Gastrocnemius medialis (tissue), 4 donors: ENCODE data around the gene ALK. TPM values are rescaled to one million over a fixed set of nuclear protein-coding genes. Genes with fewer than 3 reads are reported as not detected.

ENCODE experiments used
- ATAC-seq, 2 donors: fragments of 150-250 bp; one replicate each; pipeline ENCODE4 v1.9.1; 2016
- DNase-seq, 2 donors: peaks; one replicate each; pipeline ENCODE4 v3.0.0-alpha.2; 2019
- H3K27ac ChIP-seq, 4 donors: fragments of 200-600 bp; sonication (generic); 1 replicate in 1 of 4; 2 replicates in 3 of 4; pipeline ENCODE4 v1.5.1; 2016 to 2018; ENCODE audit warnings: mild to moderate bottlenecking in 2 of 4, moderate library complexity in 1 of 4
- H3K27me3 ChIP-seq, 3 donors: fragments of 200-600 bp; sonication (generic) in 2 of 3; 1 replicate in 1 of 3; 2 replicates in 2 of 3; pipeline versions ENCODE4 v1.5.1 to v1.6.0; 2016 to 2019; ENCODE audit warnings: mild to moderate bottlenecking in 1 of 3, moderate library complexity in 1 of 3
- H3K36me3 ChIP-seq, 2 donors: fragments of 200-600 bp; sonication (generic) in 1 of 2; one replicate each; pipeline ENCODE4 v1.5.1; 2017 to 2018
- H3K4me1 ChIP-seq, 2 donors: fragments of 200-600 bp; sonication (generic) in 1 of 2; one replicate each; pipeline ENCODE4 v1.5.1; 2016 to 2017; ENCODE audit warnings: mild to moderate bottlenecking in 2 of 2
- H3K4me3 ChIP-seq, 4 donors: fragments of 200-600 bp; sonication (generic) in 3 of 4; 1 replicate in 1 of 4; 2 replicates in 3 of 4; pipeline ENCODE4 v1.5.1; 2016 to 2019; ENCODE audit warnings: mild to moderate bottlenecking in 2 of 4
- H3K9me3 ChIP-seq, 3 donors: fragments of 200-600 bp; sonication (generic) in 2 of 3; 1 replicate in 1 of 3; 2 replicates in 2 of 3; pipeline ENCODE4 v1.5.1; 2016 to 2019
- CTCF ChIP-seq, 5 experiments: fragments of 450-650 bp in 3 of 5; fragments of 200-600 bp in 2 of 5; sonication (generic) in 2 of 5; IDR thresholded peaks in 4 of 5; conservative IDR thresholded peaks in 1 of 5; 1 replicate in 4 of 5; 2 replicates in 1 of 5; pipeline ENCODE4 v1.5.1; 2016 to 2019; ENCODE audit warnings: antibody characterized with exemption in 5 of 5, mild to moderate bottlenecking in 3 of 5, moderate library complexity in 3 of 5
- POLR2A ChIP-seq, 2 donors: fragments of 450-650 bp; IDR thresholded peaks; one replicate each; pipeline ENCODE4 v1.6.1; 2017; ENCODE audit warnings: antibody characterized with exemption in 2 of 2, mild to moderate bottlenecking in 2 of 2, moderate library complexity in 2 of 2
- in situ Hi-C, 4 donors: fragments of 200-750 bp; cut with MboI; loops; one replicate each; pipeline versions ENCODE4 v1.15.0 to v1.8.0; 2017; ENCODE audit warnings: low sequenced_read_pairs in 4 of 4
- intact Hi-C: fragments of 100-400 bp; cut with DNase I; formaldehyde crosslinking; loops from one replicate; pipeline ENCODE4 v1.15.1; 2023; ENCODE audit warnings: low total_unique reads
- total RNA-seq, 4 donors: library from RNA; depleted of rRNA; stranded (reverse); fragments of >200 nt; gene quantifications; one replicate each; pipeline versions ENCODE4 v1.1.0 to v1.2.3, GENCODE V29; 2016

ALK gene
- total RNA-seq, 4 donors from 2014 or later = not detected

- in situ Hi-C loops (no loop called here), intact Hi-C loops (no loop called here)
- Histone ChIP-seq H3K4me1 (peaks cover 0 to 15% of the 10 kb centered on the region in 2 donors), H3K27ac (peak overlapping the region in 1 of 4 donors; percentile 23), H3K4me3 (no peak overlapping the region), H3K27me3 (no peaks in the 10 kb centered on the region), H3K9me3 (no peaks in the 10 kb centered on the region), H3K36me3 (no peaks in the 10 kb centered on the region)
- no peak for TF ChIP-seq CTCF (IDR thresholded peaks at IDR 0.05 in 4 of 5, conservative IDR thresholded peaks at IDR 0.05 in 1 of 5)
- no peak for TF ChIP-seq POLR2A (IDR thresholded peaks at IDR 0.05)
- DNase-seq (no peak), ATAC-seq (peak in 1 of 2 donors; percentile 82)
Measured at GRCh38 chr2:29430382-29431112, 490.8 kb downstream of the ALK start.

- in situ Hi-C loops (no loop called here), intact Hi-C loops (no loop called here)
- no peak for TF ChIP-seq CTCF (IDR thresholded peaks at IDR 0.05 in 4 of 5, conservative IDR thresholded peaks at IDR 0.05 in 1 of 5)
- no peak for TF ChIP-seq POLR2A (IDR thresholded peaks at IDR 0.05)
Measured at GRCh38 chr2:29426354-29426753, 495.0 kb downstream of the ALK start.

GRCh38 chr2:29425866-29426265 lies 495.5 kb downstream of the ALK start:
- TF ChIP-seq CTCF (IDR thresholded peaks at IDR 0.05 in 4 of 5, conservative IDR thresholded peaks at IDR 0.05 in 1 of 5) (no peak), POLR2A (IDR thresholded peaks at IDR 0.05) (no peak)

More at GRCh38 chr2:29426354-29426753, 495.0 kb downstream of the ALK start:
- peaks cover 14 to 34% of the 10 kb centered on the region in 2 donors for H3K4me1 ChIP-seq
- no peaks in the 10 kb centered on the region for H3K27me3 ChIP-seq
- no peak for ATAC-seq
- no peak for DNase-seq
- H3K27ac ChIP-seq = no peak overlapping the region
- H3K4me3 ChIP-seq = no peak overlapping the region
- H3K36me3 ChIP-seq = no peaks in the 10 kb centered on the region
- no peaks in the 10 kb centered on the region for H3K9me3 ChIP-seq

GRCh38 chr2:29423061-29423666 lies 498.2 kb downstream of the ALK start:
- no peaks in the 10 kb centered on the region for H3K9me3 ChIP-seq
- H3K36me3 ChIP-seq = no peaks in the 10 kb centered on the region
- peaks cover 19 to 32% of the 10 kb centered on the region in 2 donors for H3K4me1 ChIP-seq
- DNase-seq (no peak), ATAC-seq (no peak)
- H3K27me3 ChIP-seq = no peaks in the 10 kb centered on the region
- no peak overlapping the region for H3K4me3 ChIP-seq
- intact Hi-C loops = no loop called here
- no peak overlapping the region for H3K27ac ChIP-seq
- in situ Hi-C loops = no loop called here
- TF ChIP-seq CTCF (IDR thresholded peaks at IDR 0.05 in 4 of 5, conservative IDR thresholded peaks at IDR 0.05 in 1 of 5) (no peak), POLR2A (IDR thresholded peaks at IDR 0.05) (no peak)

More at GRCh38 chr2:29425866-29426265, 495.5 kb downstream of the ALK start:
- ATAC-seq = no peak
- no peaks in the 10 kb centered on the region for H3K9me3 ChIP-seq
- intact Hi-C loops = no loop called here
- H3K27ac ChIP-seq = no peak overlapping the region
- no peaks in the 10 kb centered on the region for H3K36me3 ChIP-seq
- in situ Hi-C loops = no loop called here
- no peaks in the 10 kb centered on the region for H3K27me3 ChIP-seq
- no peak overlapping the region for H3K4me3 ChIP-seq
- no peak for DNase-seq
- peaks cover 17 to 35% of the 10 kb centered on the region in 2 donors for H3K4me1 ChIP-seq
